IPS-18c (cell line): ENCODE results near the gene ERC1.

Experiments used
- H3K4me3 ChIP-seq: 2 replicates; pipeline ENCODE4 v1.7.0; 2013; ENCODE audit warnings: low read depth, mild to moderate bottlenecking, low read length, moderate library complexity; ENCODE audit not compliant: insufficient read depth
- H3K9me3 ChIP-seq: one replicate; pipeline ENCODE4 v1.6.1; 2013; ENCODE audit warnings: mild to moderate bottlenecking, low read length, moderate library complexity; ENCODE audit not compliant: control insufficient read depth, insufficient read depth

The ERC1 gene

GRCh38 chr12:1459339-1459738 is 468.3 kb downstream of the ERC1 start:
- H3K4me3 ChIP-seq, result no peak overlapping the region
- H3K9me3 ChIP-seq, result no peaks in the 10 kb centered on the region

GRCh38 chr12:1463073-1463905 is 472.3 kb downstream of the ERC1 start:
- H3K4me3 ChIP-seq, result no peak overlapping the region
- no peaks in the 10 kb centered on the region for H3K9me3 ChIP-seq

DNA sequence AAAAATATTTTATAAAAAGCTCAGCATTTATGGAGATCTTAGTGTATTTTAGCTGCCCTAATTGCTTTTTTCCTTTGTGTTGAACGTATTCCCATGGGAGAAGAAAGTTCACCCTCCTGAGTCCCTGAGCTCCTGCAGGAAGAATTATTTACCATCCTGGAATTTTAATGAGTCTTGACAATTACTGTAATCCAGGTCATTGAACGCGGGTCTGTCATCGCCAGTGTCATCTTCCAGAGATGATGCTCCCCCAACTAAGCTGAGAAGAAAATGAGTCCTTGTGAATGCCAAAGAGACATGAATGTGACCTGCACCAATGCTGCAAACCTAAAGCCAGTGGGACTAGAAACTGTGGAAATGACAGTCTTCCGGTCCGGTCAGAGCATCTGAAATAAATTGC is 473.9 kb downstream of the ERC1 start:
- Histone ChIP-seq H3K4me3 (no peak overlapping the region), H3K9me3 (no peaks in the 10 kb centered on the region)

- H3K9me3 ChIP-seq, result no peaks in the 10 kb centered on the region
- H3K4me3 ChIP-seq, result no peak overlapping the region
Observed at GRCh38 chr12:1465990-1466389, 475.0 kb downstream of the ERC1 start.

GRCh38 chr12:1466481-1467154 is 475.6 kb downstream of the ERC1 start:
- no peak overlapping the region for H3K4me3 ChIP-seq
- H3K9me3 ChIP-seq, result no peaks in the 10 kb centered on the region

GRCh38 chr12:1467710-1468109 is 476.7 kb downstream of the ERC1 start:
- Histone ChIP-seq H3K4me3 (no peak overlapping the region), H3K9me3 (no peaks in the 10 kb centered on the region)

DNA sequence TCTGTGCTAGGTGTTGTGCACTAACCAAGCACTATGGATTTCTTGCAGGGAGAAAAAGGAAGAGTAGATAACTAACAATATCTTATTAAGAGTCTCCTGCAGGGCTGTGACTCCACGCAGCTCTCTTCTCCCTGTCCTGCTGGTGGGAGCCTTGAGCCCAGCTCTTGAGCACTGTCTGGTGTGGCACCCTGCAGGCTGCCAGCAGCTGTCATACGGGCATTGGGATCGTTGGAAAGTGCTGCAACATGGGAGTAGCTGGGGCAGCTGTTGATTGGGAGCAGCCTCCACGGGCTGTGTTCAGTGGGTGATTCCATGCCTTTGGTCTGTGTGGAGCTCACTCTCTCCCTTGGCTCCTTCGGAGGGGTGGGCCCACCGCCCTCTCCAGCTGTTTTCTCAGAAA is 478.0 kb downstream of the ERC1 start:
- no peaks in the 10 kb centered on the region for H3K9me3 ChIP-seq
- H3K4me3 ChIP-seq, result no peak overlapping the region

DNA sequence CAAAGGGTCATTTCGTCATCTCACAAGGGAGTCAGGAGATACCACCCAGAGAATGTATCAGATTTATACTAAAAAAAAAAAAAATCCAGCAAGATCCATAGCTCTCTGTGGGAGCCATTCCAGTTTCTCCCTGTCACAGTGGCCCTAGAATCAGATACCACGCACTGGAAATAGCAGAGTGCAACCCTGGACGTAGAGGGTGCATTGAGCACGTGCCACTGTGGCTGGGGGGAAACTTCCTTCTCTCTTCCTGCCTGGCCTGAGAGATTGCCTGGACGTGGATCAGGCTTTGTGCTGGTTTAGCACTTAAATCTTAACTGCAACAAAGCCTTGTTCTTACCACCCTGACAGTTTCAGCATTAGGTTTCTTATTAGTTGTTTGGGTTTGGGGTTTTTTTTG is 479.0 kb downstream of the ERC1 start:
- Histone ChIP-seq H3K4me3 (no peak overlapping the region), H3K9me3 (no peaks in the 10 kb centered on the region)

- no peaks in the 10 kb centered on the region for H3K9me3 ChIP-seq
- no peak overlapping the region for H3K4me3 ChIP-seq
Observed at GRCh38 chr12:1471224-1471623, 480.2 kb downstream of the ERC1 start.

DNA sequence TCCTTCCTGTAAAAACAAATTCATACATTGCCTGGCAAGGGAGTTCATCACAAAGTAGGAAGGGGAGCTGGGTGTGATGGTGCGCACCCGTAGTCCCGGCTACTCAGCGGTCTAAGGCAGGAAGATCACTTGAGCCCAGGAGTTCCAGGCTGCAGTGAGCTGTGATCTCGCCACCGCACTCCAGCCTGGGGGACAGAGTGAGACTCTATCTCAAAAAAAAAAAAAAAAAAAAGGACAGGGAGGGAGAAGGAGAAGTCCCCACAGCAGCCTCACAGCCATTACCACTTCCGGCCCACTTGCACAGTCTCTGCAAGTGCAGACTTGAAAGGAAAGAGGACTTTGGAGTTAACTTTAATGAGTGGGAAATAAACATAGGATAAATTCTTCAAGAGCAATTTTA is 482.4 kb downstream of the ERC1 start:
- no peaks in the 10 kb centered on the region for H3K9me3 ChIP-seq
- H3K4me3 ChIP-seq, result no peak overlapping the region

DNA sequence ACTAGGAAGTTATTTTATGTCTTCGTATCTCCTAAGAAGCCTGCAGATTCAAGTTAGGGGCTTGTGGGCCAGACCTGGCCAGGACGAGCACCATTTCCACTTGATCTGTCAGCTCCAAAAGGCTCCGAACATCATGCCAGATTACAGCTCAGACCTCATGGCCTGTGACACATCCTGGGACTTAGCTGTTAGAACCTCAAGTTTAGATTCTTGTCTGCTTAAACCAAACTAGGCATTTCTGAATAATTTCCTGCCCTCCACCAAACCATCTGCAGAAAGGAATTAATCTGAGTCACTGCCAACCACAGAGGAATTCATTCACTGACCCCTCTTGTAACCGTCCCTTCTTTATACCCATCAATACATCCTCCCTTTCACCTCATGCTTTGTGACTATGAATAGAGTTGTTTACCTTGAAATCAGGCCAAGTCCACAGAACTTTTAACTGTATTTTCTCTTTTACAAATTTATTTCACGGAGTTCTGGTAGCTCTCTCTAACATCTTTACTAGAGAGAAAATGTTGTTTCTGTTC is 483.1 kb downstream of the ERC1 start:
- Histone ChIP-seq H3K4me3 (no peak overlapping the region), H3K9me3 (no peaks in the 10 kb centered on the region)

DNA sequence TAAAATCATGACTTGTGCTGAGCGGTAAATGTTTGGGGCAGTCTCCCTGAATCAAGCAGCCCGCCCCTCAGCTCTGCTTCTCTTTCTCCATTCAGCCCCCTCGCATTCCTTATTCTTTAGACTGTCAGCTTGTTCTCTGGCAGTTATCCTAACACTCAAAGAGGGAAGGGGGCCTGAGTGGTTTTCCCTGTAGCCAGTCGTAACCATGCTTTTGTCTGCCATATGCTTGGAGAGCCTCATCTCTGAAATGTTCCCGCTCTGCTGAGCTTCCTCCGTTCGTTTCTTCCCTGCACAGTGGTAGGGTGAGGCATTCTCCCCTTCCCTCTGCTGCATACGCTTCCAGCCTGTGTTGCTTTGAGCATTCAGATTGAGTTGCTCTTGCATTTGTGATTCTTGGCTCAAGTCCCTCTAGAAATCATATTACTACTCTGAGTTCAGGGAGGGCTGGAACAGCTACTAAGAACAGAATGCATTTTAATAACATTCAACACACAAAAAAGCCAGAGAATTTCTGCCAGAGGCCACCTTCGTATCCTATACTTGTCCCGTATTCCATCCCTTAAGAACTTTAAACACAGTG is 483.6 kb downstream of the ERC1 start:
- Histone ChIP-seq H3K9me3 (no peaks in the 10 kb centered on the region), H3K4me3 (no peak overlapping the region)

- Histone ChIP-seq H3K4me3 (no peak overlapping the region), H3K9me3 (no peaks in the 10 kb centered on the region)
Observed at GRCh38 chr12:1479645-1480044, 488.6 kb downstream of the ERC1 start.

GRCh38 chr12:1481326-1481725 is 490.3 kb downstream of the ERC1 start:
- Histone ChIP-seq H3K9me3 (no peaks in the 10 kb centered on the region), H3K4me3 (no peak overlapping the region)

- H3K4me3 ChIP-seq, result no peak overlapping the region
- H3K9me3 ChIP-seq, result no peaks in the 10 kb centered on the region
Observed at GRCh38 chr12:1481906-1482305, 490.9 kb downstream of the ERC1 start.

GRCh38 chr12:1488908-1489381 is 497.9 kb downstream of the ERC1 start:
- no peaks in the 10 kb centered on the region for H3K9me3 ChIP-seq
- no peak overlapping the region for H3K4me3 ChIP-seq

- no peak overlapping the region for H3K4me3 ChIP-seq
- no peaks in the 10 kb centered on the region for H3K9me3 ChIP-seq
Observed at GRCh38 chr12:1491983-1492697, 501.1 kb downstream of the ERC1 start.
